Breast epithelium (tissue), 3 donors: ENCODE measurements around the gene WFDC8.

Experiments used
- POLR2AphosphoS5 ChIP-seq, 3 donors: sonication (generic); formaldehyde crosslinking; IDR thresholded peaks; one replicate each; pipeline ENCODE4 v1.6.1; 2017; ENCODE audit warnings: antibody characterized with exemption in 3 of 3
- TF ChIP-seq, protein P1 (sequence below), 3 donors: fragments of 450-650 bp; IDR thresholded peaks; one replicate each; pipeline ENCODE4 v1.5.1; 2016 to 2017; ENCODE audit warnings: antibody characterized with exemption in 3 of 3, mild to moderate bottlenecking in 3 of 3, moderate library complexity in 3 of 3

- TF ChIP-seq, protein P1, sequence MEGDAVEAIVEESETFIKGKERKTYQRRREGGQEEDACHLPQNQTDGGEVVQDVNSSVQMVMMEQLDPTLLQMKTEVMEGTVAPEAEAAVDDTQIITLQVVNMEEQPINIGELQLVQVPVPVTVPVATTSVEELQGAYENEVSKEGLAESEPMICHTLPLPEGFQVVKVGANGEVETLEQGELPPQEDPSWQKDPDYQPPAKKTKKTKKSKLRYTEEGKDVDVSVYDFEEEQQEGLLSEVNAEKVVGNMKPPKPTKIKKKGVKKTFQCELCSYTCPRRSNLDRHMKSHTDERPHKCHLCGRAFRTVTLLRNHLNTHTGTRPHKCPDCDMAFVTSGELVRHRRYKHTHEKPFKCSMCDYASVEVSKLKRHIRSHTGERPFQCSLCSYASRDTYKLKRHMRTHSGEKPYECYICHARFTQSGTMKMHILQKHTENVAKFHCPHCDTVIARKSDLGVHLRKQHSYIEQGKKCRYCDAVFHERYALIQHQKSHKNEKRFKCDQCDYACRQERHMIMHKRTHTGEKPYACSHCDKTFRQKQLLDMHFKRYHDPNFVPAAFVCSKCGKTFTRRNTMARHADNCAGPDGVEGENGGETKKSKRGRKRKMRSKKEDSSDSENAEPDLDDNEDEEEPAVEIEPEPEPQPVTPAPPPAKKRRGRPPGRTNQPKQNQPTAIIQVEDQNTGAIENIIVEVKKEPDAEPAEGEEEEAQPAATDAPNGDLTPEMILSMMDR (IDR thresholded peaks at IDR 0.05), result no peak
- TF ChIP-seq POLR2AphosphoS5 (IDR thresholded peaks at IDR 0.05), result no peak
Measured at GRCh38 chr20:45503403-45503802, 75.7 kb downstream of the WFDC8 start.
